Stimulated activated naive CD4-positive, alpha-beta T cell (primary cell): ENCODE data around the gene MINDY4.

Experiments used
- DNase-seq, 6 experiments: peaks; one replicate each; lab custom pipeline; 2025; lab: John Stamatoyannopoulos, UW

The MINDY4 gene

GRCh38 chr7:30771174-30771879, at the start of gene MINDY4:
Gene MINDY4 (plus strand): TSS chr7:30771417. CDS start chr7:30771494, 77 bp downstream.
- peak; percentile 10 to 51 (median 38) for DNase-seq

DNA sequence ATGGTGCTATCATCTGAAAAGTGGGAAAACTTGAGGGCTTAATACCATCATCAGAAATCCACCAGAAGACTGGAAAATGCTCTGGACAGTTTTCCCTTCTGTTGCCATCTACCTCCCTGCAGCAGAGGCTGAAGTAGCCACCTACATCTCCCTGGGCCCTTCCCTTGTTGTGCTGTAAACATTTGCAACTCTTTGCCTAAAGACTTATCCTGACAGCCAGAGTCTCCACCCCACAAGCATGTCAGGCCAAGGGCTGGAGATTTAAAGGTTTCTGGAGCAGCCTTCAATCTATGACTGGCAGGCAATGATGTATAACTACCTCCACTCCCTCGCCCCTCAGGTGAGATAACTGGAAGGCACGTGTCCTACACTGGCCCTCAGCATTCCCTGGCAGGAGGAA, 49.0 kb upstream of the MINDY4 start:
- no peak for DNase-seq

- DNase-seq: no peak
Measured at GRCh38 chr7:30722671-30723070, 48.5 kb upstream of the MINDY4 start.

GRCh38 chr7:30723776-30724175, 47.4 kb upstream of the MINDY4 start:
- DNase-seq: no peak

- DNase-seq: peak; percentile 4 to 73 (median 26)
Measured at GRCh38 chr7:30726296-30727006, 44.8 kb upstream of the MINDY4 start.

- peak; percentile 8 to 93 (median 61) for DNase-seq
Measured at GRCh38 chr7:30727061-30727945, 43.9 kb upstream of the MINDY4 start.

DNA sequence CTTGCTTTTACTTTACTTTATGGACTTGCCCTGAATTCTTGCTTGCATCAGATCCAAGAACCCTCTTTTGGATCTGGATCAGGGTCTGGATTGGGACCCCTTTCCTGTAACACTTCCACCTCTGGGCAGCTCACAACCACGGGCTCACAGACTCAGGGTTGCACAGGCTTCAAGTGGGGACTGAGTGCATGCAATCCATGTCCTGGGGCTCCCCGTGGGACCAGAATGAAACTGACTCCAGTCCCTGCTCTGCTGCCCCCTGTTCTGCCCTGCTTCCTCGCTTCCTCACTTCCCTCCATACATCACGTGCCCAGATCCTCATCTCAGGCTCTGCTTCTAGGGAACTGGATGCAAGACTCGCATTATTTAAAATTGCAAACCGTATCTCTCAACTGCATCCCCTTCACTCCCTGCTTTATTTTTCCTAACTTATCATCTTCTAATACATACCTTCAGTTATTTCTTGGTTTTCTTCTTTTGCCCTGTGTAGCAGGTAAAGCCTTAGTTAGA, 42.6 kb upstream of the MINDY4 start:
- no peak for DNase-seq

DNA sequence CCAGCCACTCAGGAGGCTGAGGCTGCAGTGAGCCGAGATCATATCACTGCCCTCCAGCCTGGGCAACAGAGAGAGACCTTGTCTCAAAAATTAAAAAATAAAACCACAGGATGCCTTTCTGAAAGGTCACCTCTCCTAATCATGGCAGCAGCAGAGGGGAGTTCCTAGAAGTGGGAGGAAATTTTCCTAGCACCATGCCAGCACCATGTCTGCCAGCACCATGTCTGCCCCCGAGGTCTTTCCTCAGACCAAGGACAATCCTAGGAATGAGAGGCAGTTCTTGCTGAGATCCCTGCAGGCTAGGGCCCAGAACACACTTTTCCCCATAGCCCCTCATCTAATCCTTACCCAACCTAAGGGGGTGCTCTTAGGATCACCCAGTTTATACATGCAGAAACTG, 41.6 kb upstream of the MINDY4 start:
- DNase-seq: no peak

DNA sequence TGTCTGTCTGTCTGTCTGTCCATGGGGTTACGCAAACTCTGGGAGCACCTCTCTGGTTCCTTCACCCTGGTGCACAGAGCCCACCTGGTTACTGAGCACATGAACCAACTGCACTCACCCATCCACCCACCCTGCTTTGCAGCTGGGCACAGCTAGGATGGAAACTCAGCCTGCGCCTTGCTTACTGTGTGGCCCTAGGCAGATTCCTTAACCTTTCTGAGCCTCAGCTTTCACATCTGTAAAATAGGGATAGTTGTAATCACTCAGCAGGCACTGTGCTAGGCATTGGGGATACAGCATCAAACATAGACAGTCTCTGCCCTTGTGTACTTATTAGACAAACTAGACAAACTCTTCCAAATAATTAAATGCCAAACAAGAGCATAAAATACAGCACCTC, 41.1 kb upstream of the MINDY4 start:
- no peak for DNase-seq

- no peak for DNase-seq
Measured at GRCh38 chr7:30730996-30731395, 40.2 kb upstream of the MINDY4 start.

- peak in 1 of 6 experiments; percentile 19 for DNase-seq
Measured at GRCh38 chr7:30731581-30731980, 39.6 kb upstream of the MINDY4 start.

- no peak for DNase-seq
Measured at GRCh38 chr7:30732606-30733005, 38.6 kb upstream of the MINDY4 start.

DNA sequence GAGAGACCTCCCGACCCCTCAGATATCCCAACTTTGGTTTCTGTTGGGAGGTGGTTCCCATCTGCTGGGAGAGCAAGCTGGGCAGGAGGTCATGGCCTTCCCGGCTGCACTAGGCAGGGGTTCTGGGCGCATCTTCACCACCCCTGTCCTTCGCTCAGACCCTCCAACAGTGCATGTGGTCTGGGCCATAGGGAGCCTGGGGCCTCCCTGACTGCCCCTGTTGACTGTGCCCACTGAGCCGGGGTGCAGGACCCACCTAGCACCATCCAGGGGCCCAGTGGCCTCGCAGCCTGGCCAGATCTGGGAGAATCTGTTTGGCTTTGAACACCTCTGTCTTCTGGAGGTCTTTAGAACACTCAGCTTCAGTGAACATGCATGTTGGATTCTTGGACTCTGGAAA, 38.0 kb upstream of the MINDY4 start:
- DNase-seq: no peak

- DNase-seq: no peak
Measured at GRCh38 chr7:30733691-30734090, 37.5 kb upstream of the MINDY4 start.

GRCh38 chr7:30734497-30734896, 36.7 kb upstream of the MINDY4 start:
- DNase-seq: no peak

DNA sequence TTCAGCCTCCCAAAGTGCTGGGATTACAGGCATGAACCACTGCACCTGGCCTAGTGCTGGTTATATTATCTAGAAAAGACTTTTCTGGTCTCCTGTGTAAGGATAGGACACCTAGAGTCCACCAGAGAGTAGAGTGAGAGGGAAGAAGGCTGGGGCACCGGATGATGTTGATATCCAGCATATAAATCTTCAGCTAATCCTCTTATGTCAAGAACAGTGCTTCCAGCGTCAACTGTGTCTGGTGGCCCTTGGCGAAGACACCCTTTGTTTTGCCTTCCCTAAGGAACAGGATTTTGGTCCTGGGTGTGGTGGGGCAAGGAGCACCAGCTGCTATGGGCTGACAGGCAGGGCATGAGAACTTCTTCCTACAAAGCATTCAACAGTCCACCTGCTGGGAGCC, 35.6 kb upstream of the MINDY4 start:
- DNase-seq: no peak

DNA sequence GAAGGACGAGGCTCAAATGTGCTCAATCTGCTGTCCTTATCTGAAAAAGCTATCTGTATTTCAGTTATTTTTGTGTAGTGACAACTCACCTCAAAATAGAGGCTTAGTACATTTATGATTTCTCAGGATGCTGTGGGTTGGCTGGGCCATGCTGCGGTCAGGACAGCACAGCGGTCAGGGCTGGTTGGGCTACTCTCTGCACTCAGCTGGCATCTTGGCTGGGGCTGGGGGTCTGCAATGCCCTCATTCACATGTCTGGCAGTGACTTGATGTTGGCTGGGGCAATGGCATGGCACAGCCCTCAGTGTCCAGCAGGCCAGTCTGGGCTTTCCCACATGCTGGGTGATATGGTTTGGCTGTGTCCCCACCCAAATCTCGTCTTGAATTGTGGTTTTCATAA, 34.9 kb upstream of the MINDY4 start:
- DNase-seq: no peak

DNA sequence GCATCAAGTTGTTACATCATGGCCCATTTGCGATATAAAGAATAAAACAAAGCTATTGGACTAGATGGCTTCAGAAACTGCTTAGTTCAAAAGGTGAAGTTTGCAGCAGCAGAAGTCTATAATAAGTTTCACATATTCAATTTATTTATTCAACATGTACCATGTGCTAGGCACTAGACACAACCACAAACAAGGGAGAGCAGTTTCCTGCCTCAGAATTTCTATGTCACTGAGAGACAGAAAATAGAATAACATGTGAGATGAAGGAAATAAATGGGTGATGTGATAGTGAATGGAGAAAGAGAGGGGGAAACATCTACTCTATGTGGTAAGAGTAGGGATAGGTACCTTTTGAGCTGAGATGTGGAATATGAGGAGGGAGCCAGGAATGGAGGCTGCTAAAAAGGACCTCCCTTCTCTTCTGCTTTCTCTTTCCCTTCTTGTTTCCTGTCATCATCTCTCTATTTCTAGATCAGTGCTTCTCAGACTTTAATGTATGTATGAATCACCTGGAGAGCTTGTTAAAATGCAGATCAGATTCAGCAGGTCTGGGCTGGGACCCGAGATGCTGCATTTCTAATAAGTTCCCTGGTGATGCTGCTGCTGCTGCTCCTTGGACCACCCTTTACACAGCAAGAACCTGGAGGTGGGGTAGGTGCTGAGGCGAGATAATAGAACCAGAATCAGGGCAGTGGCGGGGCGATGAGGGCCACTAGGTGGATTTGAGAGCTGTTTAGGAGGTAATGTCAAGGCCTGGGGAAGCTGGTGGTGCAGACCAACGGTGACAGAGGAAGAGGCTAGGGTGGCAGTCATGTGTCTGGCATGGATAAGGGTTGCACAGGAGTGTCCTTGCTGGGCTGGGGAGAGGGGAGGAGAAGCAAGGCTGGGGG, 32.9 kb upstream of the MINDY4 start:
- DNase-seq: peak in 3 of 6 experiments; percentile 42 to 52 (median 44)

DNA sequence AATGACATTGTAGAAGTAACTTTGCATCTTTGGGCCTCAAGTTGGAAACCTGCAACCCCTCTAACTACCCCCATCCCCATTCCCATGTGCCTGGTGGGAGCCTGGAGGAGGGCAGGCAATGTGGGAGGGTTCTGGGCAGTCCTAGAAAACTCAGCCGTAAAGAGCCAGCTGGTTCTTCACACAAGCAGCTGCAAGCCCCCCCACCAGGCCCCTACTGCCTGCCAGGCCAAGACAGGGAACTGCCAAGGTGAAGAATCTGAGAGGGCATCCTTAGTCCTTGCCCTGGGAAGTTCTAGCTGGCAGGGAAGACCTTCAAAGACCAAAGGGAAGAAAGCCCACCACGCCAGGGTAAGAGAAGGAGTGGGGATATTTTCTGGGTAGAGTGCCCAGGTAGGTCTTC, 31.5 kb upstream of the MINDY4 start:
- no peak for DNase-seq

- DNase-seq: peak; percentile 46 to 83 (median 65)
Measured at GRCh38 chr7:30740417-30741181, 30.6 kb upstream of the MINDY4 start.

DNA sequence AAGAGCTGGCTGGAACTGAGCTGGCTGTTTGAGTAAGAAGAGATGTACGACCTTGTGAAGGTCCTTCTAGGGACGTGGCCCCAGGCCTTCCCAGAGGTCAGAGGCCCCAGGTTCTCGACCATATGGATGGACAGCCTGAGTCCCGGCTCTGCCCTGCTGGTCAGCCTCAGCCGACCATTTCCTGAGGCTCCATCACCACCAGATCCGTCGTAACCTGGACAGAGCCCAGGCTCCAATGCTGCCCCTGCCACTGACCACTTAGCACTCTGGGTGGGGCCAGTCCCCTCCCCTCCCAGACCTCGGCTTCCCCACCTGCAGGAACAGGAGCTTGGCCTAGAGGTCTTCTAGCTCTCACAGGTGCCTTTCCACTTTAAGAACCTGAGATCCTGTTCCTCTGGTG, 29.9 kb upstream of the MINDY4 start:
- no peak for DNase-seq
